ENCODE measurements around the gene PFN4.

PFN4 gene

DNA sequence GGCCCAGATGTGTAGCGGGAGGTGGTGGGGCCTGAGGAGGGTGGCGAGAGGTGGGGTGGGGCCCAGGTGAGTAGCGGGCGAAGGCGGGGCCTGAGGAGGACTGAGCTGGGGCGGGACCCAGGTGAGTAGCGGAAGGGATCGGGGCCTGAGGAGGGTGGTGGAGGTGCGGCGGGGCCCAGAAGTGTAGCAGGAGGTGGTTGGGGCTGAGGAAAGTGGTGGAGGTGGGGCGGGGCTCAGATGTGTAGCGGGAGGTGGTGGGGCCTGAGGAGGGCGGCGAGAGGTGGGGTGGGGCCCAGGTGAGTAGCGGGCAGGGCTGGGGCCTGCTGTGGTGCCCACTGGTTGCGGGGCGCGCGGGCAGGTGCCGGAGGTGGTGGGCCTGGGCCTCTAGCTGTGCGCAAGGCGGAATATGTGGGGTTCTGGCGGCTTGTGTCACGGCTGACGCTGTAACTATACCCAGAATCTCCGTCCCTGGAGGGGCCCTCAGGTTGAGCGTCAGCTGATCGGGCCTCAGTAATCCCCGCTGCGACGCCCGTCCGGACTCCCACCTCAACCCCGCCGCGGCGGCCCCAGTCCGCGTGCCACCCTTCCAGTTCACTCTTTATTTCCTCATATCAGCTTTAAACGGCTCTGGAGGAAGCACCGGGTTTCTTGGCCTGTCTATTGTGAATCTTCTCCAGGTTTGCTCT lies 46.1 kb downstream of the PFN4 start:
- DNase-seq = peak; percentile 55

DNA sequence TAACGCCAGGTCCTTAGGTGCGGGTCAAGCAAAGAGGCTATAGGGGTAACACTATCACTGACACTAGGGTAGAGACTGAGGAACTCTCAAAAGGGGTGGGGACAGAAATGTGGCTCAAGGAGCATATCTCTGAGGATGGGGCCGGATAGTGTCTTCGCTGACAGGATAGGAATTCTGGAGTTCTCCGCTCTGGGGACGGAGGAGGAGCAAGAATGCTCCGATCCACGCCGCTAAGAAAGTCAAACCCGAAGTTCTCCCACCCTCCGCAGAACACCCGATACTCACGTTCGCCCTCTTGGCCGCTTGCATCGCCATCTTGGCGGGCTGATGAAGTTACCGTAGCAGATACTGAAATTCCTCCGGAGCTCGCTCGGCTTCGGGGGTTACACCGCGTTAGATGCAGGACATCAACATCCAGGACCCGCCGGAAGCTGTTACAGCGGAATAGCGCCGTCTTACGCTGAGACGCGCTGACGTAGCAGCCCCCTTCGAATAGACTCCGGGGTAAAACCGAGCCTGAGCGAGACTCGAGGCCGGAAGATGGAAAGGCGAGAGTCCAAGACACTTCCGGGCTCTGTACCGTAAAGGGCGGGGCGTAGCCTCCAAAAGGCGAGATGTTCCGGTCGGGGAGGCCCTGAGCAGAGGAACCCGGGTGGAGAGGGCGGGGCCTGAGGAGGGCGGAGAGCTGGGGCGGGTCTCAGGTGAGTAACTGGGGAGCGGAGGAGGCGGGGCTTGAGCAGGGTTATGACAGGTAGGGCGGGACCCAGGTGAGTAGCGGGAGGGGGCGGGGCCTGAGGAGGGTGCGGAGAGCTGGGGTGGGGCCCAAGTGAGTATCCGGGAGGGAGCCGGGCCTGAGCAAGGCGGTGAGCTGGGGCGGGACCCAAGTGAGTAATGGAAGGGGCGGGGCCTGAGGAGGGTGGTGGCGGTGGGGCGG lies 47.0 kb downstream of the PFN4 start, which contains the start of gene SF3B6:
Gene SF3B6 (minus strand): TSS at position 412 of the 934 bp plus-strand sequence. CDS start 97 bp downstream, at position 315.
- DNase-seq = peak; percentile 96

DNA sequence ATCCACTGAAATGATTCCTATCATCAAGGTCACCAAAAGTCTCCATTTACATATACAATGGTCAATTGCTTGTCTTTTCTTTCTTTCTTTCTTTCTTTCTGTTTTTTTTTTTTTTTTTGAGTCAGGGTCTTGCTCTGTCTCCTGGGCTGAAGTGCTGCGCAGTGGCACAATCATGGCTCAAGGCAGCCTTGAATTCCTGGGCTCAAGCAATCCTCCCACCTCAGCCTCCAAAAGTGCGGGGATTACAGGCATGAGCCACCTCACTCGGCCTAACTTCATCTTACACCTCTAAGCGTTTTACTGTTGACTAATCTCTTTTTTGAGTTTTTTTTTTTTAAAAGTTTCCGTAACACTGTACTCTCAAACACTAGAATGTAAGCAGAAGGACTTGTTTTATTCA lies 47.9 kb downstream of the PFN4 start:
- DNase-seq = no peak

DNA sequence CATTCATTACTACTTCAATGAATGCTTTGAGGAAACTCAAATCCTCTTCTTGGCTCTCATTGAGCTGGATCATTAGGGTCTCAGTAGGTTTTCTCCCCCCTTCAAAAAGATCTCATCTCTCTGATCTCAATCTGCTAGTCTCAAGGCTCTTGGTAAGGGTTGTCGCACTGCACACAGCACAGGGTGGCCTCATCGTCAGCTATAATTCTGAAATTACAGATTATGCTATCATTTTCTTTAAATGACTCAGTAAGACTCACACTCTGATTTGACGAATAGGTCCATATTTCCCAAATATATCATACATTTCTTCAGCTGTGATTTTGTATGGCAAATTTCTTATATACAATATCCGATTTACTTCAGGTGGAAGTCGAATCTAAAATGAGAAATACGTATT lies 49.3 kb downstream of the PFN4 start:
- no peak for DNase-seq

DNA sequence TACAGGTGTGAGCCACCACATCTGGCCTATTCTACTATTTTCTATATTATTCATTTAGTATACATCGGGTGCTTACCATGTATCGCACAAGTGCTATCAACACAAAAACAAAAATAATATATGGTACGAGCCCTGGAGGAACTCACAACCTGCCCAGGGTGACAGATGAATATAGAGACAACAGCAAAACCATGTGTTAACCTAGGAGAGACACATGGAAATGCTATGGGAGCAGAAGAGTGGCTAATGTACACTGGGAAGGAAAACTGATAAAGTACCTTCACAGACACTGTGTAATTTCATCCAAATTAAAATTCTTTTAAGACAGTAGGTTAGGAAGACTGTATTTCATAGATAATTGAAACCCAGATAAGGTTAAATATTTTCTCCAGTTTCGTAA lies 50.9 kb downstream of the PFN4 start:
- no peak for DNase-seq

DNA sequence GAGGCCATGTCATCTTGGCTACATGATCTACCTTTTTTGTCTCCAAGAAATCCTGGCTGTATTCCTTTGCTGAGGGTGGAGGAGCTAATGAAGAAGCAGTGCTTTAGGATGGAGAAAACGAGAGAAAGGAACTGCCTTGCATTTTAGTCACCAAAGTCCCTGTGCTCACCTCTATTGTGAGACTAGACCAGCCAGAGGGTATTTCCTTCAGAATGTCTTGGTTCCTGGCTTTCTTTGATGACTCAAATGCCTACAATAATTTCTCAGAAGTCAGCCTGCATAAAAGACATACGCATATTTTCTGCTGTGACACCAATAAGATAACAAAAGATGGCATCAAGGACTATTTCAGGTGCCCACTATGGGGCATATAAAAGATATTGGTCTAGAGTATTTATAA lies 57.8 kb downstream of the PFN4 start:
- DNase-seq = no peak

Measured in GF-D8 (cell line).